Measurements from ENCODE around the gene CKAP2. TPM values are rescaled to one million over a fixed set of nuclear protein-coding genes. Genes with fewer than 3 reads are reported as not detected.
"Not testable (repeated sequence)": the region's sequence is repeated elsewhere in the genome, so short reads cannot be mapped to it uniquely, and the experiment has no call there.

Gene CKAP2
- total and polyA plus RNA-seq, 2 experiments from 2014 or later: 24.9 to 47.2 TPM

DNA sequence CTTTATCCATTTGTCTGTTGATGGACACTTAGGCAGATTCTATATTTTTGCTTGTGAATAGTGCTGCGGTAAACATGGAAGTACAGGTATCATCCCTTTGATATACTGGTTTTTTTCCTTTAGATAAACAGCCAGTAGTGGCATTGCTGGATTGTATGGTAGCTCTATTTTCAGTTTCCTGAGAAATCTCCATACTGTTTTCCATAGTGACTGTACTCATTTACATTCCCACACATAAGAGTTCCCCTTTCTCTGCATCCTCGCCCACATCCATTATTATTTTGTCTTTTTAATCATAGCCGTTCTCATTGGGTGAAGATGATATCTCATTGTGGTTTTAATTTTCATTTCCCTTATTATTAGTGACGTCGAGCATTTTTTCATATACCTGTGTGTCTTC, 35.7 kb downstream of the CKAP2 start:
- H3K27ac ChIP-seq; H3K36me3 ChIP-seq; H3K4me3 ChIP-seq; DNase-seq (ENCODE audit: low read depth in 1 of 2, low spot score in 1 of 2); H3K9me3 ChIP-seq (ENCODE audit: low read depth); H3K4me1 ChIP-seq (ENCODE audit: low read depth); H3K27me3 ChIP-seq: not testable (repeated sequence)

DNA sequence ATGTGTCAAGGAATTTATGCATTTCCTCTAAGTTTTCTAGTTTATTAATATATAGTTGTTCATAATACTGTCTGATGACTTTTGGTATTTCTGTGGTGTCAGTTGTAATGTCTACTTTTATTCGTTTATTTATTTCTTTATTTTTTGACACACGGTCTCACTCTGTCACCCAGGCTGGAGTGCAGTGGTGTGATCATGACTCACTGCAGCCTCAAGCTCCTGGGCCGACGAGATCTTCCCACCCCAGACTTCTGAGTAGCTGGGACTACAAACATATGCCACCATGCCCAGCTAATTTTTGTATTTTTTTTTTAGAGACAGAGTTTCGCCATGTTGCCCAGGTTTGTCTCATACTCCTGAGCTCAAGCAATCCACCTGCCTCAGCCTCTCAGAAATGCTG, 39.0 kb downstream of the CKAP2 start:
- H3K27ac ChIP-seq; H3K4me3 ChIP-seq; H3K4me1 ChIP-seq (ENCODE audit: low read depth); H3K36me3 ChIP-seq; DNase-seq (ENCODE audit: low read depth in 1 of 2, low spot score in 1 of 2); H3K9me3 ChIP-seq (ENCODE audit: low read depth); H3K27me3 ChIP-seq: not testable (repeated sequence)

DNA sequence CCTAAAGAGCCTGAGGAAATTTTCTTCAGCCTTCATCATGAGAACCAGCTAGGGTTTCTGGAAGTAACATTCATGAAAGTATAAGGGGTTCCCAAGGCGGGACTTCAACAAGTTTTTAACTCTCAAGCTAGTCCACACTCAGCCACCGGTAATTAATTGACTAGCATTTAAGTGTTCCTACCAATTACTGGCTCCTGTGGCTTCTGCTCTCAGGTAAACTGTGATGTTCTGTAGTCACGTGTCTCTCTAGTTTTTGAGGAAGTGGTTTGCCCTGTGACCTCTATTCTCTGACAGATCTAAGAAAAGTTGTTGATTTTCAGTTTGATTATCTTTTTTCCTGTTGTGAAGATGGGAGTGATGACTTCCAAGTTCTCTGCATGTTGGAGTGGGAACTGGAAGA, 42.7 kb downstream of the CKAP2 start:
- not testable (repeated sequence) for H3K4me1 ChIP-seq (ENCODE audit: low read depth); H3K4me3 ChIP-seq; H3K27me3 ChIP-seq; H3K36me3 ChIP-seq; H3K9me3 ChIP-seq (ENCODE audit: low read depth); H3K27ac ChIP-seq; DNase-seq (ENCODE audit: low read depth in 1 of 2, low spot score in 1 of 2)

DNA sequence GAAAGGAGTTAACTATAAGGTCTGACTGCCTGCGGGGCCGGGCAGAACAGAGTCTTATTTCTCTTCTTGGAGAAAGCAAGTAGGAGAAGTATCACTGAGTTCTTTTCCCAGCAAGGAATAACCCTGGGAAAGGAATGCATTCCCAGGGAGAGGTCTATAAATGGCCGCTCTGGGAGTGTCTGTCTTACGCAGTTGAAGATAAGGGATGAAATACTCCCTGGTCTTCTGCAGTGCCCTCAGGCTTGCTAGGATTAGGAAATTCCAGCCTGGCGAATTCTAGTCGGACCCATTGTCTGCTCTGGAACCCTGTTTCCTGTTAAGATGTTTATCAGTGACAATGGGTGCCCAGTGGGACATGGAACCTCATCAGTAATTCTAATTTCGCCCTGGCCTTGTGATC, 47.0 kb downstream of the CKAP2 start:
- H3K9me3 ChIP-seq (ENCODE audit: low read depth); DNase-seq (ENCODE audit: low read depth in 1 of 2, low spot score in 1 of 2); H3K4me1 ChIP-seq (ENCODE audit: low read depth); H3K27ac ChIP-seq; H3K4me3 ChIP-seq; H3K36me3 ChIP-seq; H3K27me3 ChIP-seq: not testable (repeated sequence)

DNA sequence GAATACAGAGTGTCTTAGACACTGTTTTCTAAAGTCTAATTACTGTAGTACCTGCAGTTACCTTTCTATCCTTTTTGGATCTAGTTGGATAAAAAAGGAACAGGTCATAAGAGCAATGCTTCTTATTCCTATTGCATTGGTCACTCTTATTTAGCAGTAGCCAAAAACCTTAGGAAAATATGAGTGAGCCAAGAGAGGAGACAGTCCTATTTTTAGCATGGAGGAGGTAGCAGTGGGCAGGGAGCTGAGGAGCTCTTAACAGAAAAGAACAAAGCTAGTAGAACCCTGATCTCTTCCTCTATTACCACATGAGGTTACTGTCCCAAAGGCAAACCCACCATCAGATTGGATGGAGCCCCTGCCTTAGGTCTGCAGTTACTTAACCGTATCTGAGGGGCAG, 50.6 kb downstream of the CKAP2 start:
- not testable (repeated sequence) for DNase-seq (ENCODE audit: low read depth in 1 of 2, low spot score in 1 of 2); H3K27me3 ChIP-seq; H3K4me1 ChIP-seq (ENCODE audit: low read depth); H3K9me3 ChIP-seq (ENCODE audit: low read depth); H3K27ac ChIP-seq; H3K36me3 ChIP-seq; H3K4me3 ChIP-seq

DNA sequence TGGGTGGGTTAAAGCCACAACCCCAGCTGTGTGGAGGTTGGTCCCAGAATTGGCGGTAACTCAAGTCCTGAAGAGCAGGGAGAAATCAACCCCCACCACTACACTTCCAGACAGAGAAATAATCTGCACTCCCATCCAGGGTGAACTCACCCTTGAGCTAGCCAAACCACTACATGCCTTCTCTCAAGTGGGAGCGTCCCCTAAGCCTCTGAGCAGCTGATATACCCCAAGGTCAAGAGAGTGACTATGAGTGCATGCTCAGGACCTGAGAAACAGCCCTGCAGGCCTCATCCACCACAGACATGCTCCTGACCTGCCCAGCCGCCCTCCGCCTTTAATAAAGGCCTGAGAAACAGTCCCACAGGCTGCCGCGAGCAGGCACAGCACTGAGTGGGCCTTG, 54.3 kb downstream of the CKAP2 start:
- H3K27ac ChIP-seq; H3K27me3 ChIP-seq; H3K36me3 ChIP-seq; DNase-seq (ENCODE audit: low read depth in 1 of 2, low spot score in 1 of 2); H3K4me1 ChIP-seq (ENCODE audit: low read depth); H3K9me3 ChIP-seq (ENCODE audit: low read depth); H3K4me3 ChIP-seq: not testable (repeated sequence)

DNA sequence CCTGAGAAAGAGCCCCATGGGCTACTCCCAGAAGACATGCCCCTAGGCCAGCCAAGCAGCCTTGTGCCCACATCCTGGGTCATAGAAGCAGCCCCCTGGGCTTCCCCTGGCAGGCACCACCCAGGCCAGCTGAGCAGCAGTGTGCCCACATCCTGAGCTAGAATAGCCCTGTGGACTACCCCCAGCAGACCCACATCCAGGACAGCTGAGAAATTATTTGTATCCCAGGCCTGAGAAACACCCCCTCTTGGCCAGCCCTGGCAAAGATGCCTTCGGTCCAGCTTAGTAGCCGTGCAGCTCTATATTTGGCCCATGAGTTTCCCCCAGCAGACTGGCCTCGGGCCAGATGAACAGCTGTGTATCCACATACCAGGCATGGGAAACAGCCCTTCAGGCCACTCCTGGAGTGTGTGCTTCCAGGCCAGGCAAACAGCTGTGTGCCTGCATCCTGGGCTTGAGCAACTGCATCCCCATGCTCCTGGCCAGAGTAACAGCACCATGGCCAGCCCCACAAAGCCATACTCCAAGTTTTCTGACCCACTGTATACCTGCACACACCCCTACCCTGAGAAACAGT, 55.0 kb downstream of the CKAP2 start:
- not testable (repeated sequence) for H3K27ac ChIP-seq; H3K27me3 ChIP-seq; DNase-seq (ENCODE audit: low read depth in 1 of 2, low spot score in 1 of 2); H3K4me1 ChIP-seq (ENCODE audit: low read depth); H3K9me3 ChIP-seq (ENCODE audit: low read depth); H3K36me3 ChIP-seq; H3K4me3 ChIP-seq

DNA sequence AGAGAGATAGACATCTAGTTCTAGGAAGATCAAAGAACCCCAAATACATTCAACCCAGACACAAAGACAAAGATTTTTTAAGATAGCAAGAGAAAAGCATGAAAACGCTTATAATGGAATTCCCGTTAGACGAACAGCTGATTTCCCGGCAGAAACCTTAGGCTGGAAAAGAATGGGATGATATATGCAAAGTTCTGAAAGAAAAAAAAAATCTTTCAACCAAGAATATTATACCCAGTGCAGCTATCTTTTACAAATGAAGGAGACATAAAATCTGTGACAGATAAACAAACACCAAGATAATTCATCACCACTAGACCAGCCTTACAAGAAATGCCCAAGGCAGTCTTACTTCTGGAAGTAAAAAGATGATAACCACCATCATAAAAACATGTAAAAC, 56.3 kb downstream of the CKAP2 start:
- H3K4me3 ChIP-seq; DNase-seq (ENCODE audit: low read depth in 1 of 2, low spot score in 1 of 2); H3K27me3 ChIP-seq; H3K4me1 ChIP-seq (ENCODE audit: low read depth); H3K27ac ChIP-seq; H3K36me3 ChIP-seq; H3K9me3 ChIP-seq (ENCODE audit: low read depth): not testable (repeated sequence)

DNA sequence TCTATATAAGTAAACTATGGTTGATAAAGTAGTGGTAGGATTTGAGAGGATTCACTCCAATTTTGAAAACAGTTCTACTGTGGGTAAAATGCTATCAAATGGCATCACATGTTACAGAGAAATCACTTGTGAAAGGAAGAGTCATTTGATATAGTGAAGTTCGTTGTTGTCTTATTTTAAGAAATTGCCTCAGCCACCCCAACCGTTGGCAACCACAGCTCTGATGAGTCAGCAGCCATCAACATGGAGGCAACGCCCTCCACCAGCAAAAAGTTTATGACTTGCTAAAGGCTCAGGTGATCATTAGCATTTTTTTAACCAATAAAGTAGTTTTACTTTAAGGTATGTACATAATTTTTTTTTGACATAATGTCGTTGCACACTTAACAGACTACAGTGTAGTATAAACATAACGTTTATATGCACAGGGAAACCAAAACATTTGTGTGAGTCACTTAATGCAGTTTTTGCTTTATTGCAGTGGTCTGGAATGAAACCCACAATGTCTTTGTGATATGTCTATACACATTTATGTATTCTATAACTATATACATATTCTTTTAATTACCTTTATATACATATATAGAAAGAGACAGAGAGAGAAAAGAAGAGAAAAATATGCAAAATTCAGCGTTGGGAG, 58.8 kb downstream of the CKAP2 start:
- not testable (repeated sequence) for H3K27ac ChIP-seq; H3K36me3 ChIP-seq; DNase-seq (ENCODE audit: low read depth in 1 of 2, low spot score in 1 of 2); H3K4me1 ChIP-seq (ENCODE audit: low read depth); H3K9me3 ChIP-seq (ENCODE audit: low read depth); H3K27me3 ChIP-seq; H3K4me3 ChIP-seq

DNA sequence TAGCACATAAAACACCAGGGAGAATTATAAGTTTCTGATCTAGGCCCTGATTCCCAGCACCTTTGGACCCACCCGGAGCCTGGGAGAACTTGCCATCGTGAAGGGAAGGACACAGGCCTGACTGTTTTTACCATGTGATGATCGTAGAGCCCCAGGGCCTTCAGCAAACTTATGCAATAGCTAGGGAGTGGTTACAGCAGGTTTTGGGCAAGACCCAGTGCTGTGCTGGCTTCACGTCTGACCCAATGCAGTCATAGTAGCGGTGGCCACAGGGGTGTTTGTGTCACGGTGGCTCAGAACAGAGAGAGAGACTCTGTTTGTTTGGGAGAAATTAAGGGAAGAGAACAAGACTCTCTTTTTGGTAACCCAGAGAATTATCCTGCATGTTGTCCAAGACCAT, 68.0 kb downstream of the CKAP2 start:
- H3K27me3 ChIP-seq; H3K4me1 ChIP-seq (ENCODE audit: low read depth); H3K9me3 ChIP-seq (ENCODE audit: low read depth); H3K36me3 ChIP-seq; H3K27ac ChIP-seq; H3K4me3 ChIP-seq; DNase-seq (ENCODE audit: low read depth in 1 of 2, low spot score in 1 of 2): not testable (repeated sequence)

Other genes with a start within 250 kb of the CKAP2 start
- gene THSD1, start 49.3 kb upstream of the CKAP2 start, total RNA-seq: 0.66 and 0.85 TPM in 2 replicates
- gene THSD1, start 49.3 kb upstream of the CKAP2 start, polyA plus RNA-seq: not detected in 2 replicates
- gene VPS36, start 4.8 kb upstream of the CKAP2 start, total RNA-seq: 23.8 and 31.7 TPM in 2 replicates
- 24.6 and 30.8 TPM in 2 replicates for gene VPS36, start 4.8 kb upstream of the CKAP2 start, polyA plus RNA-seq
- gene HNRNPA1L2, start 187.0 kb downstream of the CKAP2 start, total RNA-seq: 5.0 and 6.1 TPM in 2 replicates
- 7.1 and 7.4 TPM in 2 replicates for gene HNRNPA1L2, start 187.0 kb downstream of the CKAP2 start, polyA plus RNA-seq
- 24.1 and 32.9 TPM in 2 replicates for gene SUGT1, start 197.4 kb downstream of the CKAP2 start, total RNA-seq
- gene SUGT1, start 197.4 kb downstream of the CKAP2 start, polyA plus RNA-seq: 40.7 and 54.6 TPM in 2 replicates